ENCODE results near the gene INPP4B.

The INPP4B gene

DNA sequence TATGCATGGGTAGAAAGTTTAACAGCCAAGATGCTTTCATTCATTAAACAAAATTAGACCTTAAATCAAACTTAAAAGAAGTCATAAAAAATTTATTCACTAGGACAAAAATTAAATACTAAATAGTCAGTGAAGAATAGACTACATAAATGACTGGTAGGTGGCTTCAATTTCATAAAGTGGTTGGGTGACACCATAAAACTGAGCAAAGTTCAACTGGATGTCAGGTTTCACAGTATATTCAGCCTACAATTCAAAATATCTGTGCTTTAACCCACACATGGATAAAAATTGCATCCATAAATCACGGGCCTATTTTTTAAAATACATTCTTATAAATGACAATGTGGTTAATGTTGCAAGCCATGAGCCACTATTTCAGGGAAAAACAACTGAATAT, 627.4 kb downstream of the INPP4B start:
- DNase-seq (ENCODE audit: low read depth) = no peak

- DNase-seq (ENCODE audit: low read depth) = no peak
Measured at GRCh38 chr4:142211444-142211843, 634.7 kb downstream of the INPP4B start.

DNA sequence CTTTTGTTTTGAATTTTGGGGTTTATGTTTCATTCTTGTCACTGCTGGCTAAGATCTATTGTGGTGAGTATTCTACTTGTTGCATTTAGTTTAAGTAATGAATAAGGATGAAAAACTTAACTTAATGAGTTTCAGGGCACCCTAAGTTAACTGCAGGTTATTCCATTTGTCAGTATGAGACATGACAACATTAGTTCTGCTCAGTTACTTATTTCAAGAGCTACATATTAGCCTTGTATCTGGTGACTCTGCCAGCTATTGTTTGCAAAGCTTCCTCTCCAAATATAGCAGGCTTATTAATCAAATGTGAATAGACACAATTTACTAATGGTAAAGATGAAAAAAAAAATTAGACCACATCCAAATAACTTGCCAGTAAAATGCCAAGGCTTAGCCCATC, 642.6 kb downstream of the INPP4B start:
- DNase-seq (ENCODE audit: low read depth) = no peak

GRCh38 chr4:142202404-142203332, 643.4 kb downstream of the INPP4B start:
- DNase-seq (ENCODE audit: low read depth) = no peak

DNA sequence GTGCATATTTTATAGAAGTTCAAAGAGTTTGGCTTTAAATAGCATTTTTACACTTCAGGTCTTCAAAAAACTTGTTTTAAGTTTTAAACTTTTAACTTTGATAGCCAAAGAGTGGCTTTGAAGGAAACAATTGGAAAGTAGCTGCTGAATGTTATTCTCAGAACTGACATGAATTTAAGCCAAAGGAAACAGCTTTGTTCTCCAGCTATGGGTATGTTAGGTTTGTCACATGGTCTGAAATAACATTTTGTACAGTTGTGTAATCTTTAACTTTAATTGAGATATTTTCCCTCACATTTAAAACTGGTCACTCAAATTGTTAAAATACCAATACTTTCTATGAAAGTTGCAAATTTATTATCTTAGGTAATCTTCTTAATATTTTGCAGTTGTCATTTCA, 645.1 kb downstream of the INPP4B start:
- no peak for DNase-seq (ENCODE audit: low read depth)

DNA sequence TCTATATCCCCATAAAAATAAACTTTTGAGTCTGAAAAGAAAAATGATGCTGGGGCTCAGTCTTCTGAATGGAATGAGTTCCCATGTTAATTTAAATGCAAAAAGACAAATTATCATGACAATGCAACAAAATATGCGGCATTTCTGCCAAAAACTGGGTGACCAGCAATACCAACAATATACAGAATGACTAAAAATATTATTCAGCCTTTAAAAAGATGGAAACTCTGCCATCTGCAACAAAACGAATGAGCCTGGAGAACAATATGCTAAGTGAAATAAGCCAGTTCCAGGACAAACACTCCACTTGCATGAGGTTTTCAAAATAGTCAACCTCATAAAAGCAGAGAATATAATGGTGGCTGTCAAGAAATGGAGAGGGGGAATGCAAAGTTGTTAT, 651.2 kb downstream of the INPP4B start:
- DNase-seq (ENCODE audit: low read depth) = no peak

DNA sequence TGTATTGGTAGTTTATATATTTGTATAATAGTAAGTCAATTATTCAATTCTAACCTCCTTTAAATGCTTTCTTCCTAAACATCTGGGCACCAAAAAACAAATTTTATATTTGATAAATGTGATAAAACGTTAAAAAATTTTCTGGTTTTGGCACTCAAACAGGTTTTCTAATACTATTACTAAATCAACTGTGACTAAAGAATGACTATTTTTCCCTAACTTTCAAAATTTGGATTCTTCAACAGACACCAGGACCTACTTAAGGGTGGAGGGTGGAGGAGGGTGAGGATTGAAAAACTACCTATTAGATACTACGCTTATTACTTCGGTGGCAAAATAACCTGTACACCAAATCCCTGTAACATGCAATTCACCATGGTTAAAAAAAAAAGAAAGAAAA, 654.2 kb downstream of the INPP4B start:
- DNase-seq (ENCODE audit: low read depth) = no peak

GRCh38 chr4:142181021-142181420, 665.1 kb downstream of the INPP4B start:
- no peak for DNase-seq (ENCODE audit: low read depth)

DNA sequence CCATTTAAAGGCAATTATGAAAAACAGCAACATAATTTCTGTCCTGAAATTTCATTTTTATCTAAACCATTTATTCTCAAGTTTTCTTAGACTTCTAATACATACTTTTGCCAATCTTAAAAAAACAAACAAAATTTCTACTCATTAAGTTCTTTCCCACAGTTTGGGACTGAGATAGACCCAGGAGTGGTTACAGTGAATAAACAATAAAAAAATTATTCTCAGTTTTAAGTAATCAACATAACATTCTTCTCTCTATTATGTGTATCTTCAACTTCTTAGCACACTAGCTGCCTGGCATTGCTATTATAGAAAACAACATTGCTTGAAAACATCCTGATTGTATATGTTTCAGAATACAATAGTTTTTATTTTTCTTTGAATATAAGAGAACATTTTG, 676.9 kb downstream of the INPP4B start:
- no peak for DNase-seq (ENCODE audit: low read depth)

GRCh38 chr4:142168181-142168580, 677.9 kb downstream of the INPP4B start:
- no peak for DNase-seq (ENCODE audit: low read depth)

DNA sequence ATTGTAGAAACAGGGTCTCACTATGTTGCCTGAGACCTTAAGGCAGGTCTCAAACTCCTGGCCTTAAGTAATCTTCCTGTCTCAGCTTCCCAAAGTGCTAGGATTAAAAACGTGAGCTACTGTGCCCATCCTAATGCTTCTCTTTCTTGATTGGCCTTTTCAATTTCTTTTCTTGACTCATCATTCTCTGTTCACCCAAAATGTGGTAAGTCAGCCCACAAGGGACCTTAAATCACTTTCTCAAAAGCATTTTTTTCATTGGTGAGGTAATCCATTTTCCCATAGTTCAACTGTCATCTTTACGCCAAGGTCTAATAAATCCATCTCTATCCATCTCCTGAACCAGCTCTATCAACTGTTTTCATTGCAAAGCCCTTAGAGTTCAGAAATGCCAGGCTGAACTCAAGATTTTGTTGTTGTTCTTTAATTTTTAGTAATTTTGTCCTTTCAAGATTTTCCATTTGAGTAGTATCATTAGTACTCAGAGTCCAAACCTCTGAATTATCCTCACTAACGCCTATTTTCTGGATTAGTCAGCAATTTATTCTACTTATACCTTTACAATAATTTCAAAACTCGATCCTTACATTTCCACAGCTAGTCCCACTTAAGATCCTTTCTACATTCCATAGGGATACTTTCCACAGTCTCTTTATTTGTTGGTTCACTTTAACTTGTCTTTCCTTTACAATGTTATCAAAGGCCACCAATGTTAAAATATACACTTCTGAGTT, 681.2 kb downstream of the INPP4B start:
- no peak for DNase-seq (ENCODE audit: low read depth)

DNA sequence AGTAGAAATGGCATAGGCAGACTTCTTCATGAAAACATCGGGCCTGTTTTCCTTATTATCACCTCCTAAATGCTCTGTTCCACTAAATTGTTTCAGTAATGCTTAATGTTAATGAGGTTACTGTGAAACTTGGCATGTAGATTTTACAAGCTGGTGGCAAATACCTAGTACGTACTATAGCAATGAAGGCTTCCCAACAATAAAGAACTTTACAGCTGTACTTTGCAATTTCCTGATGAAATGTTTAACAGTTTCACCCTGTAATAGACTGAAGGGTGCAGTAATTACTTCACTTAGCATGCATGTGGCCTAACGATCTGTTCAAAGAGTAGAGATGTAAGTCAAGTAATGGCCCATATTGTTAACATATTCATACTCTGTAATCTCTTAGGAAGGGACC, 685.0 kb downstream of the INPP4B start:
- DNase-seq (ENCODE audit: low read depth) = no peak

DNA sequence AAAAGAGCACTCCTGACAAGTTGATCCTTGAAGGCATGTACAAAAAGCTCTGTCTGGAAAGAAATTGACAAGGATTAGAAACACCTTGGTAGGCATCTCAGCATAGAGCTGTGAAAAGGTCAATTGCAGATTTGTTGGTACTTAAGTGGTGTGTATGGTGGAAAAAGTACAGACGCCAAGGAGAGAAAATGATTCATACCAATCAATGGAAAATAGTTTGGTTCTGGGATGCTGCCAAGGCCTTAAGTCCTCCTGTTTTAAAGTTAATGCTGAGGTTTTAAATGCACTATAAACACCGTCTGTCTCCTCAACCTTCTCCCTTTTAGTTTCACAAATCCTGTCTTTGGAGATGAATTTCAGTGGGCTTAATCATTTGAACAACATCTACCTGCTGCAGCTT, 685.6 kb downstream of the INPP4B start:
- DNase-seq (ENCODE audit: low read depth) = no peak

- no peak for DNase-seq (ENCODE audit: low read depth)
Measured at GRCh38 chr4:142158980-142159379, 687.1 kb downstream of the INPP4B start.

DNA sequence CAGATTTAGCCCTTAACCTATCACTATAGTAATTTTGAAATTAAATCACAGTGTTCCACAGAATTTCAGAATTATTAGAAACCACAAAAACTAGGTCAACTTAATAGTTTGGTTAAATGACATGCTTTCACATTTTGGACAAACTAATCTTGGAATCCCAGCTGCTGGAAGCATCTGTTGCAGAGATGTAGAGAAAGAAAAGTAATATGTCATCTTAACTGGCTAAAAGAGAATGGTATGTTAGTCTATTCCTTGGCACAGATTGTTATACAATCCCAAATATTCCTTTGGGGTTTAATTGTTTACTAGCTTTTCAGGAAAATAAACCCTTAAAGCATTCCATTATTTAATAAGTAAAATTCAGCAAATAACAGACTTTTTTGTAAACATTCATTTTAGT, 689.8 kb downstream of the INPP4B start:
- DNase-seq (ENCODE audit: low read depth) = no peak

DNA sequence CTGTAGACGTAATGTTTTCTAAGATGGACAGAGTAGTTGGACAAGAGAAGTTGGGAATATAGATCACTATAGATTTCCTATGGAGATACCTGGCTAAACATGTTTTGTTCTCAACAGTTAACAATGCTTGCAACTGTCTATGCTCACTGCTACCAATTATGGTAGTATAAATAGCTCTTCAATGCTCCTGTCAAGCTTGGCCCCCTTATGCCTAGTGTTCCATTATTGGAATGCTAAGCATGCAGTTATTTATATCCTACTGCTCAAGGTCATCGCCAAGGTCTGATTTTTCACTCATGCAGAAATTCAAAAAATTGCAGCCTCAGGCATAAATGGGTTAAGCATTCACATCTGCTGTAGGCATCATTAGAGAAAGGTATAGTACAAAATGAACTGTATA, 690.8 kb downstream of the INPP4B start:
- no peak for DNase-seq (ENCODE audit: low read depth)

DNA sequence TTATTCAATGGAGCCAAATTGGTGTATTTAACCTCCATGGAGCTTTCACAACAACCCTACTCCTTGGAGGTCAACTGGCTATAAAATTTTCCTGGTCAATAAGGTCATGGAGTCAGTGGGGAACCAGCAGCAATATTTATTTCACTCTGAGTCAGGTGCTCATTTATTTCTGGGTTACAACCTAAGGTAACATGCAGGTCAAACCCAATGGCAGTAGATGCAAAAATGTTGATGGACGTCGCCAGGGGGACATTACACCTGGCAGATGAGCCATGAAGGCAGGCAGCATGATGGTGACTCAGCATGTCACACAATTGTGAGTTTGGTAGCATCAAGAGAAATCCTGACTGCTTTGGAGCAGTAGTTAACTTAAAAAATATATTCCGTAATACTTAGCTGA, 695.6 kb downstream of the INPP4B start:
- no peak for DNase-seq (ENCODE audit: low read depth)

GRCh38 chr4:142144813-142145212, 701.3 kb downstream of the INPP4B start:
- no peak for DNase-seq (ENCODE audit: low read depth)

- no peak for DNase-seq (ENCODE audit: low read depth)
Measured at GRCh38 chr4:142142366-142143054, 703.6 kb downstream of the INPP4B start.

DNA sequence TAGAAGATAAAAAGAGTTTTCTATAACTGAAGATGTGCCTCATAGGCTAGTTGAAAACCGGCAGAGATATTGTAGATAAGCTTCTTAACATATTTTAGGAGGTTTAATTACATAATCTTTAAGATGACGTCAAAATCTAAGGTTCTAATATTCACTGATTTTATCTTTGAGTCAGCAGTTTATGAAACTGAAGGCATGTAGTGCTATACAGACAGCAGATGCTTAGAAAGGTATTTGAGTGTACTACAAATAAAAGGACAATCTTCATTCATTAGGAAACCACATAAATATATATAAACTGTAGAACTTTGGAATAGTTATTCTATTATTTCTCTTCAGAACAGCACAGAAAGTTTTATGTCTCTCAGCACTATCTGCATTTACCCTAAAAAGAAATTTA, 704.9 kb downstream of the INPP4B start:
- DNase-seq (ENCODE audit: low read depth) = no peak

DNA sequence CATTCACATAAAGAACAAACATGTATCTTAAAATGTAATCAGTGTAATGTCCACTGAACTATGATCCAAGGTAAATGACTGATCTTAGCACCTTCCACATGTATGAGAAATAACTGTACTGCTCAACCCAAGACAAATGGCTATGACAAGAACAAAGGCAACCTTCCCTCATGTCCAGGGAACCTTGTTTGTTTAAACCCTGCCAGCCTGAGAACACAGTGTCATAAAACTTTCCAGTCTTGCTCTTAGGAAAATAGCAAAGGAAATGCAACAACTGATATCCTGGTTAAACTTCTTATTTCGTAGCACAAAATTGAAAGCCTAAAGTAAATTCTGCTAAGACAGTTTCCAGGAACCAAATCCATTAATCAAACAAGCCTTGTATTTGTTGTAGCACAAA, 715.4 kb downstream of the INPP4B start:
- DNase-seq (ENCODE audit: low read depth) = no peak

GRCh38 chr4:142129931-142130330, 716.2 kb downstream of the INPP4B start:
- DNase-seq (ENCODE audit: low read depth) = no peak

DNA sequence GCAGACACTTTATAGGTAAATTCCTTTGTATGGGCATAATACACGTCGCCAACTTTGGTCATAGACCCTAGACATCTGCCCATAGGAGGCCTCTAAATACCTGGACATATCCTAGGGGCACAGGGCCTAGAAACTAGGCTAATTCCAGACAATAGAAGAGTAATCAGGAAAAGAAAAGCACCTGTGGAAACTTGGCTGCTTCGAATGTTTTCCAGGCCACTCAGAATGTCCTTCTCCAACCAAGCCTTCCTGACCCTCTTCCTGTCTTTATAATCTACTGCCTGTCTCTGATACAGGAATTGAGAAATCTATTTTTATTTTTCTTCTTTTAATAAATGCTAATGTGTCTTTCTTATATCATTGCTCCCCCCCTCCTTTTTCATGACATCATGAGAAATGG, 716.6 kb downstream of the INPP4B start:
- no peak for DNase-seq (ENCODE audit: low read depth)
